Measurements from ENCODE around the gene CGAS. TPM values are rescaled to one million over a fixed set of nuclear protein-coding genes. Genes with fewer than 3 reads are reported as not detected.
"Not testable (repeated sequence)": the region's sequence is repeated elsewhere in the genome, so short reads cannot be mapped to it uniquely, and the experiment has no call there.

Gene CGAS
- total RNA-seq, 2 donors from 2014 or later: 18.9 to 21.4 TPM

- Mint-ChIP-seq H3K27ac (peak overlapping the region; percentile 83), H3K4me1 (peaks cover 15% of the 10 kb centered on the region), H3K27me3 (no peaks in the 10 kb centered on the region), H3K4me3 (no peak overlapping the region), H3K36me3 (ENCODE audit: low read depth) (no peaks in the 10 kb centered on the region)
- no peak for ATAC-seq
- H3K9me3 ChIP-seq (ENCODE audit: control insufficient read depth, low read length, poor library complexity, severe bottlenecking): no peaks in the 10 kb centered on the region
- no peak for DNase-seq
Observed at GRCh38 chr6:73389854-73390253, 62.2 kb downstream of the CGAS start.

DNA sequence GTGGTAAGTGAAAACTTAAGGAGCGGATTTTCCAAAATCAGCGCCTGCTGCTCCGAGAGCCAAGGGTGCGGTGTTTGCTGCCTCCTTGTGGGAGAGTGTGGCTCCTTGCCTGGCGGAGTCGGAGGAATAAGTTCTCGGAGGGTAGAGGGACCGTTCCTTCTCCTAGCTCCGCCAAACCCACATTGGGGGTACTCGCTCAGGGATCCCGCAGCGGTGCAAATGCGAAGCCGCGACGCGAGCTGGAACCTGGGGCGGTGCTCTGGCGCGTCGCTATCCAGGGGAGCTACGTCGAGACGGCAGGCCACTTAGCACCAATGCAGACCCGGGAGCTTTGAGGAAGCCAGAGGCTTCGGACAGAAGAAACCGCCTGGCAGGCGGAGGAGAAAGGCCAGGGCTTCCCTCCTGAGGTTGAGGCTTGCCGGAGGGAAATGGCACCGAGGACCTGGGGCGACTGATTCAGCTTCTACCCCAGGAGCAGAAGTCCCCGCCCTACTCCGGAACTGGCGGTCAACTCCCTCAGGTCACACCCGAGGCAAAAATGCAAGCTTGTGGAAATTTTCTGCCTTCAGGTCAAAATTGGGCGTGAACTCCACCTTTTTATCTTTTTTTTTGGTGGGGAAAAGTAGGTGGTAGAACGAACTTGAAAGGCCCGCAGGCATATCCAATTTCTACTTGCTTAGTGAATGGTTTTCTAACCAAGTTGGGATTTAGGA lies 63.1 kb downstream of the CGAS start:
- H3K27ac Mint-ChIP-seq: peak overlapping the region; percentile 83
- DNase-seq: peak; percentile 13 to 41 (median 25)
- peaks cover 15% of the 10 kb centered on the region for H3K4me1 Mint-ChIP-seq
- H3K27me3 Mint-ChIP-seq: no peaks in the 10 kb centered on the region
- H3K9me3 ChIP-seq (ENCODE audit: control insufficient read depth, low read length, poor library complexity, severe bottlenecking): no peaks in the 10 kb centered on the region
- peak overlapping the region; percentile 87 for H3K4me3 Mint-ChIP-seq
- peak; percentile 82 for ATAC-seq
- H3K36me3 Mint-ChIP-seq (ENCODE audit: low read depth): no peaks in the 10 kb centered on the region

DNA sequence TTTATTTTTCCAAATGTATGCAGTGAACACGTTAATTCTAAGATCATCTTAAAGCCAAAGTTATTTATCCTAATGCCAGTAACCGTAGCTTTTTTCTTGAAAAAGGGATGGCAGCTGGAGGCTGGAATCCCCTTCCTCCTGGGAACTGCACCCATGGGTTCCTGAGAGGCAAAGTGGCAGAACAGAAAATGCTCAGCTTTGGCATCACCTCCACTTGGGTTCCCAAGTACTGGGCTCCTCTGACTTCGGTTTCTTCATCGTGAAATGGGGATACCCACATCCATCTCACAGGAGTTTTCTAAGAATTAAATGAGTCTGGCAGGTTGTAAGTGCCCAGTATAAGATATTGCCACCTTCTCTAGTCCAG lies 63.7 kb downstream of the CGAS start:
- DNase-seq (no peak), ATAC-seq (peak; percentile 29)
- H3K27me3 Mint-ChIP-seq: no peaks in the 10 kb centered on the region
- peaks cover 15% of the 10 kb centered on the region for H3K4me1 Mint-ChIP-seq
- H3K4me3 Mint-ChIP-seq: peak overlapping the region; percentile 87
- H3K36me3 Mint-ChIP-seq (ENCODE audit: low read depth): no peaks in the 10 kb centered on the region
- peak overlapping the region; percentile 83 for H3K27ac Mint-ChIP-seq
- no peaks in the 10 kb centered on the region for H3K9me3 ChIP-seq (ENCODE audit: control insufficient read depth, low read length, poor library complexity, severe bottlenecking)

DNA sequence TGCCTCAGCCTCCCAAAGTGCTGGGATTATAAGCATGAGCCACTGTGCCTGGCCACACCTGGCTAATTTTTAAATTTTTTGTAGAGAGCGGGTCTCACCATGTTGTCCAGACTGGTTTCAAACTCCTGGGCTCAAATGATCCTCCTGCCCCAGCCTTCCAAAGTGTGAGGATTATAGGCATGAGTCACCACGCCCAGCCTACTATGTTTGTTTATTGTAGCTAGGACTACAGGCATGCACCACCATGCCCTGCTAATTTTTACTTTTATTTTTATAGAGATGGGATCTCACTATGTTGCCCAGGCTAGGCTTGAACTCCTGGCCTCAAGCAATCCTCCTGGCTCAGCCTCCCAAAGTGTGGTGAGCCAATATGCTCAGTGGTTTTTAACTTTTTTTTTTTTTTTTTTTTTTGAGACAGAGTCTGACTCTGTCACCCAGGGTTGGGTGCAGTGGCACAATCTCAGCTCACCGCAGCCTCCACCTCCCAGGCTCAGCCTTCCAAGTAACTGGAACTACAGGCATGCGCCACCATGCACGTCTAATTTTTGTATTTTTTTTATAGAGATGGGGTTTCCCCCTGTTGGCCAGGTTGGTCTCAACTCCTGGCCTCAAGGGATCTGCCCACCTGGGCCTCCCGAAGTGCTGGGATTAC lies 69.5 kb downstream of the CGAS start:
- H3K9me3 ChIP-seq (ENCODE audit: control insufficient read depth, low read length, poor library complexity, severe bottlenecking): no peaks in the 10 kb centered on the region
- Mint-ChIP-seq H3K4me3 (no peak overlapping the region), H3K27me3 (no peaks in the 10 kb centered on the region), H3K36me3 (ENCODE audit: low read depth) (peaks cover 3% of the 10 kb centered on the region), H3K4me1 (no peaks in the 10 kb centered on the region), H3K27ac (no peak overlapping the region)
- DNase-seq (no peak), ATAC-seq (no peak)

DNA sequence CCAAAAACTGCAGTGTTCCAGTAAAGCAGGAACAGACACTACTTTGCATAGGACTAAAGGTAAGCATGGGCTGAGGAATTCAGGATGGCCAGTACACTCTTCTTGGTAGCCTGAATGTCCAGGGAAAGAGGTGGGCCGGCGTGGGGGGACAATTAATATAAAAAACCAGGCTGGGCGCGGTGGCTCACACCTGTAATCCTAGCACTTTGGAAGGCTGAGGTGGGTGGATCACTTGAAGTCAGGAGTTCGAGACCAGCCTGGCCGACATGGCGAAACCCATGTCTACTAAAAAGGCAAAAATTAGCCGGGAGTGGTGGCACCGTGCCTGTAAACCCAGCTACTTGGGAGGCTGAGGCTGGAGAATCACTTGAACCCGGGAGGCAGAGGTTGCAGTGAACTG lies 70.6 kb downstream of the CGAS start:
- H3K36me3 Mint-ChIP-seq (ENCODE audit: low read depth); H3K4me3 Mint-ChIP-seq; H3K27me3 Mint-ChIP-seq; DNase-seq; H3K9me3 ChIP-seq (ENCODE audit: control insufficient read depth, low read length, poor library complexity, severe bottlenecking); H3K4me1 Mint-ChIP-seq; H3K27ac Mint-ChIP-seq; ATAC-seq: not testable (repeated sequence)

GRCh38 chr6:73377225-73377624 lies 74.9 kb downstream of the CGAS start:
- ATAC-seq: no peak
- Mint-ChIP-seq H3K27ac (no peak overlapping the region), H3K27me3 (no peaks in the 10 kb centered on the region), H3K4me3 (no peak overlapping the region), H3K36me3 (ENCODE audit: low read depth) (peaks cover 3% of the 10 kb centered on the region), H3K4me1 (no peaks in the 10 kb centered on the region)
- DNase-seq: no peak
- no peaks in the 10 kb centered on the region for H3K9me3 ChIP-seq (ENCODE audit: control insufficient read depth, low read length, poor library complexity, severe bottlenecking)

- no peak for ATAC-seq
- DNase-seq: no peak
- Mint-ChIP-seq H3K27ac (no peak overlapping the region), H3K36me3 (ENCODE audit: low read depth) (no peaks in the 10 kb centered on the region), H3K4me1 (no peaks in the 10 kb centered on the region), H3K27me3 (no peaks in the 10 kb centered on the region), H3K4me3 (no peak overlapping the region)
- no peaks in the 10 kb centered on the region for H3K9me3 ChIP-seq (ENCODE audit: control insufficient read depth, low read length, poor library complexity, severe bottlenecking)
Observed at GRCh38 chr6:73375216-73375615, 76.9 kb downstream of the CGAS start.

Other genes with a start within 250 kb of the CGAS start
- gene KHDC1L, start 226.8 kb downstream of the CGAS start, total RNA-seq: not detected
- gene KHDC1, start 189.1 kb downstream of the CGAS start, total RNA-seq: 1 to 10 TPM in 1 of 2 donors, under 1 TPM in 1; 0.52 to 3.1 TPM
- gene DPPA5, start 98.0 kb downstream of the CGAS start, total RNA-seq: not detected
- gene KHDC3L, start 89.6 kb downstream of the CGAS start, total RNA-seq: not detected
- gene OOEP, start 82.4 kb downstream of the CGAS start, total RNA-seq: under 1 TPM in 1 of 2 donors, not detected in 1; 0.40 TPM
- 1 to 10 TPM; 1.2 to 2.0 TPM for gene DDX43, start 57.5 kb downstream of the CGAS start, total RNA-seq
- 10 to 100 TPM; 37.1 to 47.4 TPM for gene MTO1, start 9.4 kb upstream of the CGAS start, total RNA-seq
- gene EEF1A1, start 68.7 kb upstream of the CGAS start, total RNA-seq: over 10,000 TPM; 15,315 to 15,954 TPM
- 1 to 10 TPM; 6.6 to 9.2 TPM for gene SLC17A5, start 201.7 kb upstream of the CGAS start, total RNA-seq
- under 1 TPM; 0.30 to 0.83 TPM for gene CD109, start 243.9 kb upstream of the CGAS start, total RNA-seq